GM10266 (cell line): ENCODE measurements around the gene ELOVL6.
A peak's percentile ranks its signal among the peaks of the same experiment; 100 is the strongest.
"Not testable (repeated sequence)": the region's sequence is repeated elsewhere in the genome, so short reads cannot be mapped to it uniquely, and the experiment has no call there.

Experiments
- DNase-seq: peaks from one replicate; pipeline ENCODE4 v3.0.0; 2012; ENCODE audit errors: extremely low spot score
- TF ChIP-seq, protein P1 (sequence below): IDR thresholded peaks from 2 replicates; pipeline ENCODE4 v1.5.1; 2012; ENCODE audit warnings: mild to moderate bottlenecking, low read depth; ENCODE audit not compliant: control insufficient read depth, insufficient read depth; ENCODE audit errors: missing control alignments

The ELOVL6 gene, protein sequence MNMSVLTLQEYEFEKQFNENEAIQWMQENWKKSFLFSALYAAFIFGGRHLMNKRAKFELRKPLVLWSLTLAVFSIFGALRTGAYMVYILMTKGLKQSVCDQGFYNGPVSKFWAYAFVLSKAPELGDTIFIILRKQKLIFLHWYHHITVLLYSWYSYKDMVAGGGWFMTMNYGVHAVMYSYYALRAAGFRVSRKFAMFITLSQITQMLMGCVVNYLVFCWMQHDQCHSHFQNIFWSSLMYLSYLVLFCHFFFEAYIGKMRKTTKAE

DNA sequence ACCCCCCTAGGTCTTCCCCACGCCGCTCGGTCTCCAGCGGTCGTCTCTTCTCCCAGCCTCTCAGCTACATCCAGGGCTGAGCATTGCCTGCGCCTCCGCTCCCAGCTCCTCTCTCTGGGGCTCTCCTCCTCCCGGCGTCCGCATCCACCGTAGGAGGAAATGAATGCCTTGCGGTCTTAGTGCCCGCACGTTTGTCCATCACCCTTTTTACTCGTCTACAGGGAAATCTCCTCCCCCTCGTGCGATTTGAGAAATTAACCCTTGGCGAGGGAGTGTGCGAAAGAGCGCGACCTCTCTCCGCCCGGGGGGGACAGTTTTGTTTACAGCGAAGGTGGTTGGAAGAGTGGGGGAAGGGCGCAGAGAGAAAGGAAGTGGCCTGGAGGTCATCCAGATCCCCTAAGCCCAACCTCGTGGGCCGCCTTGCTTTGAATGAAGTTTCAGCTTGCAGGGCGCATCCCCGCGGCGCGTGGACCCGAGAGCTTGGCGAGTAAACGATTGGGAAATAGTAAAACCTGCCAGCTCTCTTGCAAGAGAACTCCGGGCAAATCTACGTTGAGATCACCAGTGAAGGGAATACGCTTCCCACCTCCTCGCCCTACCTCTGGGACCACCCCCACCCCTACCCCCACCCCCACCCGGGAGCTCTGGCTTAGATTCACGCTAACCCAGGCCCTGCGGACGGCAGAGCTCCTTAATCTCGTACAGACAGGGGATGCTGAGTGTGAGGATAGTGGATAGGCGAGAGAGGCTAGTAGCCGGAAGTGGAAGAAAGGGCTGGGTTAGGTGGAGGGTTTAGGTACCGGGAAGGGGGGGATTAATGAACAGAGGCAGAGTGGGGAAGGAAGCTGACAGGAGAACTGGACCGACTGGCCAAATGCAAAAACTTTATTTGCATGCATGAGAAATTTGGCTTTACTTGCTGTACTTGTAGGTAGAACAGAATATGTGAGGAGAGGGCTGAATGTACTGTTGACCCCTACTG lies at the start of gene ELOVL6:
TSS of gene ELOVL6 (minus strand) at position 181 of the 982 bp plus-strand sequence. CDS start 280 bp downstream, outside the sequence.
- peak; percentile 62 for DNase-seq
- TF ChIP-seq, protein P1, sequence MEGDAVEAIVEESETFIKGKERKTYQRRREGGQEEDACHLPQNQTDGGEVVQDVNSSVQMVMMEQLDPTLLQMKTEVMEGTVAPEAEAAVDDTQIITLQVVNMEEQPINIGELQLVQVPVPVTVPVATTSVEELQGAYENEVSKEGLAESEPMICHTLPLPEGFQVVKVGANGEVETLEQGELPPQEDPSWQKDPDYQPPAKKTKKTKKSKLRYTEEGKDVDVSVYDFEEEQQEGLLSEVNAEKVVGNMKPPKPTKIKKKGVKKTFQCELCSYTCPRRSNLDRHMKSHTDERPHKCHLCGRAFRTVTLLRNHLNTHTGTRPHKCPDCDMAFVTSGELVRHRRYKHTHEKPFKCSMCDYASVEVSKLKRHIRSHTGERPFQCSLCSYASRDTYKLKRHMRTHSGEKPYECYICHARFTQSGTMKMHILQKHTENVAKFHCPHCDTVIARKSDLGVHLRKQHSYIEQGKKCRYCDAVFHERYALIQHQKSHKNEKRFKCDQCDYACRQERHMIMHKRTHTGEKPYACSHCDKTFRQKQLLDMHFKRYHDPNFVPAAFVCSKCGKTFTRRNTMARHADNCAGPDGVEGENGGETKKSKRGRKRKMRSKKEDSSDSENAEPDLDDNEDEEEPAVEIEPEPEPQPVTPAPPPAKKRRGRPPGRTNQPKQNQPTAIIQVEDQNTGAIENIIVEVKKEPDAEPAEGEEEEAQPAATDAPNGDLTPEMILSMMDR, result no peak

DNA sequence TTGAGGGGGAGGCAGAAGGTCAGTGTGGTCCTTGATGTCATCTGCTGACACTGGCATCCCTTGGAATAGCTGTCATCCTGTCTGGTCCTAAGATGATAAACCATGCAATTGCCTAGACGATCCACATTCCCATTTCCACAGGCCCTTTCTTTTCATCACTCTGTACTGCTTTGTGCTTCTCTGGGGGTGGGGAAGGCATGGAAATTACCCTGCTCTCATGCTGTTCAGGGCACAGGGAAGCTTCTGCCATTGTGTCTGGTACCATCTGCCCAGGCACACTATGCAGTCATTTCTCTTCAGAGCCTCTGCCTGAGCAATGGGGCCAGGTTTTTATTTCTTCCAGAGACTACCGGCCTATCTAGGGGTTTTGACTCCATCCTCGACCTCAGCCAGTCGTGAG lies 49.7 kb upstream of the ELOVL6 start:
- DNase-seq, result no peak
- TF ChIP-seq, protein P1, result no peak

DNA sequence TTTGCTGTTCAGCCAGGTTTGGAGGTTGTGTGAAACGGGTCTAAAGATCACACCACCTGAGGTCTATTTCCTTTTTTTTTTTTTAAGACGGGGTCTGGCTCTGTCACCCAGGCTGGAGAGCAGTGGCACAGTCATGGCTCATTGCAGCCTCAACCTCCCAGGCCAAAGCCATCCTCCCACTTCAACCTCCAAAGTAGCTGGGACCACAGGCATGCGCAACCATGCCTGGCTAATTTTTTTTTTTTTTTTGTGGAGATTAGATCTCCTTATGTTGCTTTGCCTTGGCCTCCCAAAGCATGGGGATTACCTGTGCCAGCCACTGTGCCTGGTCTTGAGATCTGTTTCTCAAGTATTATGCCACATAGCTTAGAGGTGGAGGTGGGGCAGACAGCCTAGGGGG lies 49.2 kb upstream of the ELOVL6 start:
- TF ChIP-seq, protein P1, result no peak
- no peak for DNase-seq

DNA sequence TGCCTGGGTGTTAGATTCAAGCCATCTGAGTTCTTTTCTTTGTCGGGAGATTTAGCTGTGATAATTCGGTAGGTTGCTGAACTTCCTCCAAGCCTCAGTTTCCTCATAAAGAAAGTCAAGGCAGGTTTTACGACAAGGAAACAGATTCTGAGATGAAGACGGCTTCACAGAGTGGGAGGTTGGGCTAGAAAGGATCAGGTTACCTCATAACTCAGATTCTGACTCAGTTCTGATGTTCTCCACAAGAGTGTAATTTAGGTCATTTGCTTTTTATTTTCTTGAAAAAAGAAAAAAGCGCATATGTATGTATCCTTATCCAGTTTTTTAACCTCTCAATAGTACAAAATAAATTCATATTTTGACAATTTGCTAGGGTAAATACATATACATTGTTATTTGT lies 47.2 kb upstream of the ELOVL6 start:
- TF ChIP-seq, protein P1, result no peak
- no peak for DNase-seq

DNA sequence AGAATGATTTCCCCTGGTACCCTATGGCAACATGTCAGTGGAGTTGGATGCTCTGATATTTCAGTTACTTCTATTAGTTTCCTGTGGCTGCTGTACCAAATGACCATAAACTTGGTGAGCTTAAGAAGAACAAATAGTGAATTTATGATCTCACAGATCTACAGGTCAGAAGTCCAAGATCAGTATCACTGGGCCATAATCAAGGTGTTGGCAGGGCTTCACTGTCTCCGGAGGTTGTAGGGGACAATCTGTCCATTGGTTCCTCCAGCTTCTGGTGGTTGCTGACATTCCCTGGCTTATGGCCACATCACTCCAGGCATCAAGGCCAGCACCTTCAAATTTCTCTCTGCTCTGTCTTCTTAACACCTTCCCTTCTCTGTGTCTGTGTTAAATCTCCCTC lies 37.9 kb upstream of the ELOVL6 start:
- DNase-seq, result no peak
- TF ChIP-seq, protein P1, result no peak

DNA sequence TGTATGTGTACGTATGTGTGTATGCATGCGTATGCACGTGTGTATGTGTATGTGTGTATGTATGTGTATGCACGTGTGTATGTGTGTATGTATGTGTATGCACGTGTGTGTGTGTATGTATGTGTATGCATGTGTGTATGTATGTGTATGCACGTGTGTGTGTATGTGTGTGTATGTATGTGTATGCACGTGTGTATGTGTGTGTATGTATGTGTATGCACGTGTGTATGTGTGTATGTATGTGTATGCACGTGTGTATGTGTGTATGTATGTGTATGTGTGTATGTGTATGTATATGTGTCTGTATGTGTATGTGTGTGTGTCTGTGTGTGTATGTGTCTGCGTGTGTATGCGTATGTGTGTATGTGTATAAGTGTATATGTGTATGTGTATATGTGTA lies 35.2 kb upstream of the ELOVL6 start:
- DNase-seq, result not testable (repeated sequence)

DNA sequence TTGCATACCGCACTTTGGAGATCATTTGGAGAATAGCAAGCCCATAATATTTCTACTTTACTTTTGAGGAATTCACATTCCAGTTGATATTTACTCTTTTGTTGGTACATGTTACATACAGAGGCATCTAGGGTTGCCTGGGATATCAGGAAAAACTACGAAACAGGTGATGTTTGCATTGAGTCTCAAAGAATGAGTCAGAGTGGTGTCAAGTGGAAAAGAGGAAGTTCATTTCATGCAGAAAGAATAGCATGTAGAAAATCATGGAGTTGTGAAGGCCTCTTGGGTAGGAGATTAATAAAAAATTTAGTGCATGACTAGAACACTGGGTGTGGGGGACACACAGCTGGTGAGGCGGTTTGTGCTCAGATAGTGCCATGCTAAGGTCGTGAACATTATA lies 33.5 kb upstream of the ELOVL6 start:
- no peak for DNase-seq
- TF ChIP-seq, protein P1, result no peak
